ENCODE data around the gene ABCB8. TPM values are rescaled to one million over a fixed set of nuclear protein-coding genes. Genes with fewer than 3 reads are reported as not detected.
A peak's percentile ranks its signal among the peaks of the same experiment; 100 is the strongest.

The ABCB8 gene
- total and polyA plus RNA-seq, 9 of the 15 experiments (the other 6 are each of a cell fraction or from before 2014, with no cell fraction given) = 7.6 to 106 (median 36.3) TPM

- no peak for TF ChIP-seq ELK3 (CRISPR knock-in tag; IDR thresholded peaks at IDR 0.05)
- no peak for TF ChIP-seq ZNF778 (CRISPR knock-in tag; IDR thresholded peaks at IDR 0.05)
- peak; percentile 62 for TF ChIP-seq JUND (IDR thresholded peaks at IDR 0.05; ENCODE audit: borderline replicate concordance, low read depth, low read length)
- TF ChIP-seq JUND (tag; IDR thresholded peaks at IDR 0.05; ENCODE audit: borderline replicate concordance, low read depth, low read length) = no peak; the same call in 2 of the 3 replicates
- no peak for TF ChIP-seq ZNF592 (IDR thresholded peaks at IDR 0.05)
- no peak for TF ChIP-seq PREB (CRISPR knock-in tag; IDR thresholded peaks at IDR 0.05)
- TF ChIP-seq ZNF174 (CRISPR knock-in tag; IDR thresholded peaks at IDR 0.05) = no peak
- TF ChIP-seq MAZ (CRISPR knock-in tag; conservative IDR thresholded peaks at IDR 0.05 in 1 of 2, IDR thresholded peaks at IDR 0.05 in 1 of 2) = peak in 1 of 2 experiments; percentile 49; a peak in 2 of 4 replicates
- peak; percentile 93 for TF ChIP-seq KLF13 (tag; IDR thresholded peaks at IDR 0.05; ENCODE audit: borderline replicate concordance, low read depth)
- TF ChIP-seq ZNF717 (CRISPR knock-in tag; IDR thresholded peaks at IDR 0.05) = no peak
- 0 out of 2 replicates have a peak, but pooled peaks have one; percentile 29 for TF ChIP-seq GATA2 (CRISPR knock-in tag; IDR thresholded peaks at IDR 0.05)
- TF ChIP-seq TOE1 (IDR thresholded peaks at IDR 0.05; ENCODE audit: borderline replicate concordance) = peak; percentile 54; the same call in 1 of the 2 replicates
- TF ChIP-seq TOE1 (CRISPR knock-in tag; IDR thresholded peaks at IDR 0.05; ENCODE audit: borderline replicate concordance, low read depth) = no peak
- TF ChIP-seq CCNT2 (IDR thresholded peaks at IDR 0.05; ENCODE audit: borderline replicate concordance, extremely low read depth, insufficient read length, low read depth, low read length) = peak; percentile 50
- TF ChIP-seq CSDE1 (IDR thresholded peaks at IDR 0.05) = no peak
- peak; percentile 70 for TF ChIP-seq EGR1 (conservative IDR thresholded peaks at IDR 0.05)
- TF ChIP-seq ATF6 (CRISPR knock-in tag; IDR thresholded peaks at IDR 0.05) = peak; percentile 91
- TF ChIP-seq STAG1 (CRISPR knock-in tag; IDR thresholded peaks at IDR 0.05; ENCODE audit: borderline replicate concordance) = no peak
- TF ChIP-seq ZNF695 (CRISPR knock-in tag; IDR thresholded peaks at IDR 0.05) = 0 out of 2 replicates have a peak, but pooled peaks have one; percentile 5
Observed at GRCh38 chr7:151062399-151063211, 34.4 kb downstream of the ABCB8 start (continued).

Measured in K562 (cell line).